ENCODE measurements around the gene DMBT1. TPM values are rescaled to one million over a fixed set of nuclear protein-coding genes. Genes with fewer than 3 reads are reported as not detected.

Gene DMBT1
- total and polyA plus RNA-seq, 8 donors = 0.19 to 81.1 (median 4.1) TPM; not detected in 1

DNA sequence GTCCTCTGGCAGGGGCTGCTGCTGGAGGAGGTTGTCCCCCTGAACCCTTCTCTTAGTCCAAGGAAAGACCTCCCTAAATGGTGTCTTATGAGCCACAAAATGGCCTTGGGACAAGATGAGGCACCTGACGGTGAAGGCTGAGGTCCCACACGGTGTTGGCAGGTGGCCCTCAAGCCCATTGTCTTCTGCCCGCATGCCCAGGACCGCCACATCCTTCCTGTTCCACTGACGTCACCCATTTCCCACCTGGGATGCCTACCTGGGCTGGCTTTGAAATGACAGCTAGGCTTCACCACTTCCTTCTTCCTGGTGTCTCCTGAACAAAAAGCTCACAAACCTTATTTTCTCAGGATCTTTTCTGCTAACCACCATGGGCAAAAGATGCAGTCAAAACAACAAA, 2.1 kb upstream of the DMBT1 start:
- Histone ChIP-seq H3K4me1 (peaks cover 0 to 7% (median 0%) of the 10 kb centered on the region in 4 donors), H3K9me3 (no peaks in the 10 kb centered on the region), H3K27ac (no peak overlapping the region), H3K27me3 (peaks cover 0 to 65% (median 0%) of the 10 kb centered on the region in 3 donors), H3K4me3 (no peak overlapping the region), H3K36me3 (no peaks in the 10 kb centered on the region)
- TF ChIP-seq POLR2AphosphoS5 (IDR thresholded peaks at IDR 0.05) = no peak
- no peak for TF ChIP-seq POLR2A (IDR thresholded peaks at IDR 0.05)
- no peak for TF ChIP-seq EP300 (IDR thresholded peaks at IDR 0.05)
- TF ChIP-seq, protein P1, sequence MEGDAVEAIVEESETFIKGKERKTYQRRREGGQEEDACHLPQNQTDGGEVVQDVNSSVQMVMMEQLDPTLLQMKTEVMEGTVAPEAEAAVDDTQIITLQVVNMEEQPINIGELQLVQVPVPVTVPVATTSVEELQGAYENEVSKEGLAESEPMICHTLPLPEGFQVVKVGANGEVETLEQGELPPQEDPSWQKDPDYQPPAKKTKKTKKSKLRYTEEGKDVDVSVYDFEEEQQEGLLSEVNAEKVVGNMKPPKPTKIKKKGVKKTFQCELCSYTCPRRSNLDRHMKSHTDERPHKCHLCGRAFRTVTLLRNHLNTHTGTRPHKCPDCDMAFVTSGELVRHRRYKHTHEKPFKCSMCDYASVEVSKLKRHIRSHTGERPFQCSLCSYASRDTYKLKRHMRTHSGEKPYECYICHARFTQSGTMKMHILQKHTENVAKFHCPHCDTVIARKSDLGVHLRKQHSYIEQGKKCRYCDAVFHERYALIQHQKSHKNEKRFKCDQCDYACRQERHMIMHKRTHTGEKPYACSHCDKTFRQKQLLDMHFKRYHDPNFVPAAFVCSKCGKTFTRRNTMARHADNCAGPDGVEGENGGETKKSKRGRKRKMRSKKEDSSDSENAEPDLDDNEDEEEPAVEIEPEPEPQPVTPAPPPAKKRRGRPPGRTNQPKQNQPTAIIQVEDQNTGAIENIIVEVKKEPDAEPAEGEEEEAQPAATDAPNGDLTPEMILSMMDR (IDR thresholded peaks at IDR 0.05) = no peak
- no peak for DNase-seq
- 73 to 87% (median 77%) methylated on average over 5 of the region's 5 CpGs for WGBS, 5 donors
- intact Hi-C loops (cut with DNase I; ENCODE audit: low total_unique reads) = no loop called here

DNA sequence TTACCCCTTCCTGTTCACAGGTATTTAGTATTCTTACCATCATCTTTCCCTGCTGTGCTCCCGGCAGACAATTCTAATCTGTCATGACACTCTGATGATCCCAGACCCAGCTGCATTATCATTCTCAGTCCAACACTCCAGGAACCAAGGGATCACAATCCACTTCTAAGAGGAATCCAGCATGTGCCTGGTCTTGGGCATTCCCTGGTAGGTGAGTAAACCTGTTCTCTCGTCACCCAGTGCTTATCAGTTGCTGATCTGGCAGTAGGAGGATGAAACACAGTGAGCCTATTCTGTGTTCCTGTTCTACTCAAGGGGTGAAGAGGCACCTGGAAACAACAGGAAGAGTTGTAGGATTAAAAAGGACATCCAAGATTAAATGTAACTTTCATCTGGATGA, 1.3 kb upstream of the DMBT1 start:
- no peak overlapping the region for H3K27ac ChIP-seq
- intact Hi-C loops (cut with DNase I; ENCODE audit: low total_unique reads) = no loop called here
- peaks cover 0 to 73% (median 5%) of the 10 kb centered on the region in 3 donors for H3K27me3 ChIP-seq
- no peak for DNase-seq
- TF ChIP-seq POLR2AphosphoS5 (IDR thresholded peaks at IDR 0.05) (no peak), EP300 (IDR thresholded peaks at IDR 0.05) (no peak), POLR2A (IDR thresholded peaks at IDR 0.05) (no peak)
- TF ChIP-seq, protein P1 (IDR thresholded peaks at IDR 0.05) = no peak
- H3K4me3 ChIP-seq = no peak overlapping the region
- peaks cover 0 to 7% (median 0%) of the 10 kb centered on the region in 4 donors for H3K4me1 ChIP-seq
- H3K9me3 ChIP-seq = no peaks in the 10 kb centered on the region
- H3K36me3 ChIP-seq = no peaks in the 10 kb centered on the region
- 51 to 67% (median 56%) methylated on average over 2 of the region's 2 CpGs for WGBS, 5 donors

DNA sequence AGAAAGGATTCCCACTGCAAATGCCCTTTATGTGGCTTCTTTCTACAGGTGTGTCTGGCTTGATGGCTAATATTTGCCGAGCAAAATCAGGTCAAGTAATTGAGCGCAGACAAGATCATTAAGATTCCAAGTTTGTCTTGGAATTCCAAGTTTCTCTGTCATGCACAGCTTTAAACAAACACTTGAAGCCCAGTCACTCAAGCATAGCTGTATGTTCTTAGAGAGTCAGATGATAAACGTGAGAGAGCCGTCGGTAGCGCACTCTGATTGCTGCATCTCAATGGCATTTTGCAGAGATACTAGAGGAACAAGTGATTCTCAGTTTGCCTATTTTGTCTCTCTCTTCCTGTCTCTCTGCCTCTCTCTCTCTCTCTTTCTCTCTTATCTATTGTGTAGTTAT, 658 bp downstream of the DMBT1 start:
- TF ChIP-seq EP300 (IDR thresholded peaks at IDR 0.05) = no peak
- TF ChIP-seq, protein P1 (IDR thresholded peaks at IDR 0.05) = no peak
- DNase-seq = no peak
- Histone ChIP-seq H3K27ac (no peak overlapping the region), H3K4me3 (no peak overlapping the region), H3K4me1 (peaks cover 0 to 16% (median 6%) of the 10 kb centered on the region in 4 donors), H3K27me3 (peaks cover 0 to 68% (median 6%) of the 10 kb centered on the region in 3 donors), H3K9me3 (no peaks in the 10 kb centered on the region), H3K36me3 (no peaks in the 10 kb centered on the region)
- 36 to 56% (median 48%) methylated on average over 6 of the region's 6 CpGs for WGBS, 5 donors
- intact Hi-C loops (cut with DNase I; ENCODE audit: low total_unique reads) = loop anchor here (5.0 to 10.0 kb wide), 2 partner anchors 216 to 264 kb away; no protein-coding TSS in a partner anchor

DNA sequence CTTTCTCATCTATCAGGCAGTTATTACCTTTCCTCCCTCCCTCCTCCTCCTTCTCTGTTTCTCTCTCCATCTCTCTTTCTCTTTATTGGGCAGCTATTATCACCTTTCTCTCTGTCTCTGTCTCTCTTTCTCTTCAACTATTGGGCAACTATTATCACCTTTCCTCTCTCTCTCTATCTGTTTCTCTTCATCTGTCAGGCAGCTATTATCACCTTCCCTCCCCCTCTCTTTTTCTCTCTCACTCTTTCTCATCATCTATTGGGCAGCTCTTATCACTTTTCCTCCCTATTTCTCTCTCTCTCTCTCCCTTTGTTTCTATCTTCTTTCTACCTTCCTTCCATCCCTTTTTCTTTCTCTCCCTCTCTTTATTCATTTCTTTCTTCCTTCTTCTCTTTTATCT, 1.2 kb downstream of the DMBT1 start:
- peaks cover 0 to 66% (median 6%) of the 10 kb centered on the region in 3 donors for H3K27me3 ChIP-seq
- no peak overlapping the region for H3K27ac ChIP-seq
- peaks cover 0 to 16% (median 6%) of the 10 kb centered on the region in 4 donors for H3K4me1 ChIP-seq
- no peak for DNase-seq
- no peaks in the 10 kb centered on the region for H3K36me3 ChIP-seq
- TF ChIP-seq POLR2A (IDR thresholded peaks at IDR 0.05) (no peak), EP300 (IDR thresholded peaks at IDR 0.05) (no peak), POLR2AphosphoS5 (IDR thresholded peaks at IDR 0.05) (no peak)
- TF ChIP-seq, protein P1 (IDR thresholded peaks at IDR 0.05) = no peak
- H3K9me3 ChIP-seq = no peaks in the 10 kb centered on the region
- intact Hi-C loops (cut with DNase I; ENCODE audit: low total_unique reads) = loop anchor here (5.0 to 10.0 kb wide), 2 partner anchors 217 to 264 kb away; no protein-coding TSS in a partner anchor
- H3K4me3 ChIP-seq = no peak overlapping the region

Measured in stomach (tissue), 9 donors.